ENCODE results near the gene TMEM125.

The TMEM125 gene

DNA sequence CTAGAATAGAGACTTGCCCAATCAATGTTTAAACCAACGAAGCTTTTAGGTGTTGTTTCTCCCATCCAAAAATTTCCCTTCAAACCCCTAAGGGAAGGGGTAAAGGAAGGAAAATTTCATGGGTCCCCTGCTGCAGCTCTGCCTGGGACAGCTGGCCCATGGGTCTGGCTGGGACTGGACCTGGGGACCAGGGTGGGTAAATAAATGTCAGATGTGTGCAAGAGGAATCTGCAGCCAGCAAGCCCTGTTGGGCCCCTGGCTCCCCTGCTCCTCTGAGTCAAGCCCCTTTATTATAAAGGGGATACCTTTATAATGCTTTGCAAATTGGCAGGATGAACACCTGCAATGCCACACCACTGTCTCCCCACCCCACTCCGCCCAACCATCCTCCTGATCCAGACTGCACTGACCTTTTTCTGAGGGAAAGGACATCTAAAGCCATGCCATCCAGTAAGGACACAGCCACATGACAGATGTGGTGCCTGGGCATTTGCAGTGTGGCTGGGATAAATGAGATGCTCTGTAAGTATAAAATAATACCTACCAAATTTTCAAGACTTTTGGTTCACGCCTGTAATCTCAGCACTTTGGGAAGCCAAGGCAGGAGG, 1.9 kb upstream of the TMEM125 start:
- Histone ChIP-seq H3K4me3 (no peak overlapping the region), H3K9me3 (ENCODE audit: low read depth, low read length) (no peaks in the 10 kb centered on the region), H3K36me3 (ENCODE audit: insufficient read depth, low read length) (no peaks in the 10 kb centered on the region), H3K27ac (no peak overlapping the region), H3K9ac (ENCODE audit: insufficient read length) (no peak overlapping the region)
- no peak for TF ChIP-seq POLR2AphosphoS5 (IDR thresholded peaks at IDR 0.05; ENCODE audit: borderline replicate concordance, low read depth, low read length)
- DNase-seq (ENCODE audit: low read depth, low spot score): no peak

DNA sequence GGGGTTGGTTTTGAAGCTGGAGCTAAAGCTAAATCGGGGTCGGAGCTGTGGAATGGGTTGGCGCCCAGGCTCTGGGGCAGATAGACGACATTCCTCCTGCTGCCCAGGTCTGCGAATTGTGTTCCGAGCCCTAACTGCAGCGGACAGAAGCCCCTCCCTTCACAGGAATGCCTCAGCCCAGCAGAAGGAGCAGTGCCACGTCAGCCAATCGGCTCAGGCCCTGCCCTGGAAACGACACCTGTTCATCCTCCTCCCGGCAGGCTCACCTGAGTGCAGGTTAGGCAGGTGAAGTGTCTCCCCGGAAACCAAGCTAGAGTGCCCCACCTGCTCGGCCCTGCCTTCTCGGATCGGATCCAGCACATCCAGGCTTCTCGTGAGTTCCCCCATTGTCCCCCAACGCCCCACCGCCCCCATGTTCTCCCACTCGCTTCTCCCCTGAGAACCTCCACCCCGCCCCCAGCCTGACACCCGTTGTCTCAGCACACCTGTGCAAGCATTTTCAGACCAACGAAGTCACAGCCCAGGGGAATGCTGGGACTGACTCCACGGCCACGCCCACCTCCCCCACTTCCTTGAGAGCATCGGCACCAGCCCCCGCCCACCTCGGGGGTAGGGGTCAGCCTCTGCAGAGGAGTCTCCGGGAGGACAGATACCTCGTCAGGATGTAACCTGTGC, 775 bp downstream of the TMEM125 start:
- no peak overlapping the region for H3K4me3 ChIP-seq
- H3K27ac ChIP-seq: no peak overlapping the region
- H3K9ac ChIP-seq (ENCODE audit: insufficient read length): no peak overlapping the region

DNA sequence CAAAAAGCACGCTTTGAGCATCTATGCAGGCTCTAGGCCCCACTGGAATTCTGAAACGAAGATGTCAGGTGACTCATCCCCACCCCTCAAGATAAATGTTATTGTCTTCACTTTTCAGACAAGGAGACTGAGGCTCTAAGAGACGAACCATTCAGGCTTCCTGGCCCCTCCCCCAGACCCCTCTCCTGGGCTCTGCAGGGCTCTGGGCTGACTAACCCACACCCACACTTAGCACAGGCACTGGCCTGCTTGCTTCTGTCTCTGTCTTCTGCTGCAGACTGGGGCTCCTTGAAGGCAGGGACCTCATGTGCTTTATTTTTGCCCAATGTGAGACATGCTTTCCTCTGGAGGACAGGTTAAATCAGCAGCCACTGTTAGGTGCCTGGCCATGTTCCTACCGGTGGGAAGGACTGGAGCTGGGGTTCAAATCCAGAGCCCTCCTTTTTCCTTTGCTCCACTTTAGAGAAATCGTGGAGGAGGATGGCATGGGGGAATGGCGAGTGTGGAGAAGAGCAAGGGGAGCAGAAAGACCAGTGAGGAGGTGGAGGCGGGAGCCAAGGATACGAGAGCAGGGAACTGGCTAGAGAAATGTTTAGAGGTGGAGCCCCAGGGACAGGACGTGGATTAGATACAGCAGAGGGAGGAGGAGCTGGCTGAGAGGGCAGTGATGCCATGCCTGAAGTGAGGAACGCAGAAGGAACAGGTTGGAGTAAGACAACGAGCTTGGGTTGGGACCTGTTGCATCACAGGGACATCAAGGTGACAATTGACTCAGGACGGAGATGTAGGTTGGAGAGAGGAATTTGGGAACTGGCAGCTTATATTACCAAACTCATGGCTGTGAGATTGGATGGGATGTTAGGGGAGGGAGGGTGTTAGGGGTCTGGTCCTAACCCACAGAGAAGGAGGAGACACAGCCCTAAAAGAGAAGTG, 1.7 kb downstream of the TMEM125 start:
- H3K36me3 ChIP-seq (ENCODE audit: insufficient read depth, low read length): no peaks in the 10 kb centered on the region
- no peak overlapping the region for H3K27ac ChIP-seq
- no peak overlapping the region for H3K9ac ChIP-seq (ENCODE audit: insufficient read length)
- TF ChIP-seq POLR2AphosphoS5 (IDR thresholded peaks at IDR 0.05; ENCODE audit: borderline replicate concordance, low read depth, low read length) (no peak), FOXP2 (optimal IDR thresholded peaks at IDR 0.05; ENCODE audit: control extremely low read depth, extremely low read length, insufficient read depth) (no peak), EZH2 (IDR thresholded peaks at IDR 0.05) (no peak)
- H3K4me3 ChIP-seq: no peak overlapping the region
- H3K9me3 ChIP-seq (ENCODE audit: low read depth, low read length): no peaks in the 10 kb centered on the region
- DNase-seq (ENCODE audit: low read depth, low spot score): no peak

More for the DNA sequence above, 775 bp downstream of the TMEM125 start:
- Histone ChIP-seq H3K9me3 (ENCODE audit: low read depth, low read length) (no peaks in the 10 kb centered on the region), H3K36me3 (ENCODE audit: insufficient read depth, low read length) (no peaks in the 10 kb centered on the region)
- no peak for DNase-seq (ENCODE audit: low read depth, low spot score)
- TF ChIP-seq FOXP2 (optimal IDR thresholded peaks at IDR 0.05; ENCODE audit: control extremely low read depth, extremely low read length, insufficient read depth) (no peak), POLR2AphosphoS5 (IDR thresholded peaks at IDR 0.05; ENCODE audit: borderline replicate concordance, low read depth, low read length) (no peak), EZH2 (IDR thresholded peaks at IDR 0.05) (no peak)

GRCh38 chr1:43272161-43272560, 2.4 kb downstream of the TMEM125 start:
- Histone ChIP-seq H3K4me3 (no peak overlapping the region), H3K9me3 (ENCODE audit: low read depth, low read length) (no peaks in the 10 kb centered on the region), H3K36me3 (ENCODE audit: insufficient read depth, low read length) (no peaks in the 10 kb centered on the region), H3K9ac (ENCODE audit: insufficient read length) (no peak overlapping the region), H3K27ac (no peak overlapping the region)
- DNase-seq (ENCODE audit: low read depth, low spot score): no peak
- no peak for TF ChIP-seq POLR2AphosphoS5 (IDR thresholded peaks at IDR 0.05; ENCODE audit: borderline replicate concordance, low read depth, low read length)
- TF ChIP-seq EZH2 (IDR thresholded peaks at IDR 0.05): no peak
- no peak for TF ChIP-seq FOXP2 (optimal IDR thresholded peaks at IDR 0.05; ENCODE audit: control extremely low read depth, extremely low read length, insufficient read depth)

GRCh38 chr1:43272576-43273571, 3.1 kb downstream of the TMEM125 start:
- Histone ChIP-seq H3K9me3 (ENCODE audit: low read depth, low read length) (no peaks in the 10 kb centered on the region), H3K9ac (ENCODE audit: insufficient read length) (no peak overlapping the region), H3K4me3 (no peak overlapping the region), H3K36me3 (ENCODE audit: insufficient read depth, low read length) (no peaks in the 10 kb centered on the region), H3K27ac (no peak overlapping the region)
- no peak for TF ChIP-seq EZH2 (IDR thresholded peaks at IDR 0.05)
- no peak for TF ChIP-seq FOXP2 (optimal IDR thresholded peaks at IDR 0.05; ENCODE audit: control extremely low read depth, extremely low read length, insufficient read depth)
- no peak for TF ChIP-seq POLR2AphosphoS5 (IDR thresholded peaks at IDR 0.05; ENCODE audit: borderline replicate concordance, low read depth, low read length)
- no peak for DNase-seq (ENCODE audit: low read depth, low spot score)

DNA sequence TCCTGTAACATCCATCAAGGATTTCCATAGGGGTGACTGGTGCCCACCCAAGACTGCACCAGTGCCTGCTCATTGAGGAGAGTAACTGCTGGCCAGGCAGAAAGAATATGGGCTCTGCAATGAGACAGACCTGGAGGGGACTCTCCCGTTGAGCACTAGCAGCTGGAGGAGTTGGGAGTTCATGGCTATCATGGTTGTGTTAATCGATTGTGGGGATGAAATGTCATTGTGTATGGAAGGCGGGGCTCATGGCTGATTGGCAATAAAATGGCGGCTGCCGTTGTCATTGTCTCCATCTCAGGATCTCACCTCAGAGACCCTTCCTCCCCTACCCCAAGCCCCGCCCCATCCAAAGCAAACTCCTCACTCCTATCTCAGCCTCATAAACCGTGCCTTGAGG, 3.9 kb downstream of the TMEM125 start:
- no peak for DNase-seq (ENCODE audit: low read depth, low spot score)
- TF ChIP-seq EZH2 (IDR thresholded peaks at IDR 0.05) (no peak), FOXP2 (optimal IDR thresholded peaks at IDR 0.05; ENCODE audit: control extremely low read depth, extremely low read length, insufficient read depth) (no peak), POLR2AphosphoS5 (IDR thresholded peaks at IDR 0.05; ENCODE audit: borderline replicate concordance, low read depth, low read length) (no peak)
- Histone ChIP-seq H3K9ac (ENCODE audit: insufficient read length) (no peak overlapping the region), H3K27ac (peak overlapping the region; percentile 93), H3K9me3 (ENCODE audit: low read depth, low read length) (no peaks in the 10 kb centered on the region), H3K4me3 (no peak overlapping the region), H3K36me3 (ENCODE audit: insufficient read depth, low read length) (no peaks in the 10 kb centered on the region)

GRCh38 chr1:43274125-43274803, 4.5 kb downstream of the TMEM125 start:
- Histone ChIP-seq H3K4me3 (peak overlapping the region; percentile 43; the same call in 1 of the 2 replicates), H3K9me3 (ENCODE audit: low read depth, low read length) (no peaks in the 10 kb centered on the region), H3K9ac (ENCODE audit: insufficient read length) (no peak overlapping the region), H3K27ac (peak overlapping the region; percentile 93), H3K36me3 (ENCODE audit: insufficient read depth, low read length) (no peaks in the 10 kb centered on the region)
- DNase-seq (ENCODE audit: low read depth, low spot score): peak; percentile 72
- TF ChIP-seq POLR2AphosphoS5 (IDR thresholded peaks at IDR 0.05; ENCODE audit: borderline replicate concordance, low read depth, low read length): peak; percentile 49; the same call in 1 of the 2 replicates
- no peak for TF ChIP-seq FOXP2 (optimal IDR thresholded peaks at IDR 0.05; ENCODE audit: control extremely low read depth, extremely low read length, insufficient read depth)

Data from SK-N-MC (cell line).